ENCODE data around the gene BEX5. TPM values are rescaled to one million over a fixed set of nuclear protein-coding genes. Genes with fewer than 3 reads are reported as not detected.
"Not testable (repeated sequence)": the region's sequence is repeated elsewhere in the genome, so short reads cannot be mapped to it uniquely, and the experiment has no call there.

Gene BEX5
- total RNA-seq, 2 experiments from 2014 or later = 1.5 to 2.2 TPM

DNA sequence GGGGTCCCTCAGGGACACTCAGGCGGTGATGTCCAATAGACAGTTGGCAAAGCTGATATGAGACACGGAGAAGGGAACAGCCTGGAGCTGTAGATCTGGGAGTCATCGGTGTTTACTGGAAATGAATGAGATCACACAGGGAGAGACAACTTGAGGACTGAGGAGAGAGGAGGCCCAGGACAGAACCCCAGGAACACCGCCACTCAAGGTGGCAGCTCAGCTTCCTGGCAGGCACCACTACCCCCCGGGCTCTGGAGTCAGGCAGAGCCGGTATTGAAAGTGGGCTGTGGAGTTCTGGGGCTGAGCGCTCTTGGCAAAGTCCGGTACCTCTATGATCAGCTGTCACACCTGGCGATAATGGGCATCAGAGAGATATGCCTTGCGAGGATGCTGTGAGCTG is 30.8 kb downstream of the BEX5 start:
- POLR2A ChIA-PET; H3K27ac Mint-ChIP-seq; H3K36me3 Mint-ChIP-seq (ENCODE audit: low read depth); H3K4me1 Mint-ChIP-seq; CTCF ChIA-PET; DNase-seq; H3K9me3 Mint-ChIP-seq: not testable (repeated sequence)
- Mint-ChIP-seq H3K27me3 (peaks cover 38% of the 10 kb centered on the region), H3K4me3 (peak overlapping the region; percentile 45)

DNA sequence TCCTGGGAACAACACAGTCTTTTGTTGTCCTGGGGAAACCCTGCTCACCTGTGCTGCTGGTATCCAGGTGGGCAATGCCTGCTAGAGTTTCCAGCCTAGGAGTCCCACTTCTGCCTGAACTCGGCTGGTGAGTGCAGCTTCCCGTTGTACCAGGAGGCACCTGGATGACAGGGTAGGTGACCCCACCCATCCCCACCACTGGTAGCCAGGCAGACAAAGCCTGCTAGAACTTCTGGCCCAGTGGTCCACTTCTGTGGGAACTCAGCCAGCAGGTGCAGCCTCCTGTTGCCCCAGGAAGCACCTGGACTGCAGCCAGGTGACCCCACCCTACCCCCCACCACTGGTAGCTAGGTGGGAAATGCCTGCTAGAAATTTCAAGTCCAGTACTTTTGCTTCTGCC is 40.0 kb downstream of the BEX5 start:
- Mint-ChIP-seq H3K27me3 (peaks cover 4% of the 10 kb centered on the region), H3K27ac (no peak overlapping the region), H3K36me3 (ENCODE audit: low read depth) (no peaks in the 10 kb centered on the region), H3K4me1 (no peaks in the 10 kb centered on the region), H3K9me3 (no peaks in the 10 kb centered on the region), H3K4me3 (no peak overlapping the region)
- no peak for DNase-seq
- ChIA-PET CTCF (no interaction called here), POLR2A (no interaction called here)

DNA sequence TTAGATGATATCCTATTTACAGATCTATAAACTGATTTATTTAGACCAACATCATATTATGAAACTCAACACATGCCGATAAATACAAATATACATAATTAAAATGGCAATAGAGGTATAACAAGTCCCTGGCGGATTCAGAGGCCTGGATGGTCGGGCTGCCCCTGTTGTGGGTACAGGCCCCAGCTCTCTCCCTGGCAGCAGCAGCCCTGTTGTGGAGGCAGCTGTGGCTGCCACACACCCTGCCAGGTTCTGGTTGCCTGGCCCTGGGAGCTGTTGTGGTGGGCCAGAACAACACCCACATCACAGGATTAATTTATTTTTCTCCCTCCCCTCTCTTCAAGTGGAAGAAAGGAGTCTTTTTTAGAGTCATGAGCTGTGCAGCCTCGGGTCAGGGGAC is 42.4 kb downstream of the BEX5 start:
- no peak overlapping the region for H3K4me3 Mint-ChIP-seq
- POLR2A ChIA-PET = no interaction called here
- H3K9me3 Mint-ChIP-seq = no peaks in the 10 kb centered on the region
- H3K4me1 Mint-ChIP-seq = no peaks in the 10 kb centered on the region
- CTCF ChIA-PET = no interaction called here
- DNase-seq = no peak
- no peaks in the 10 kb centered on the region for H3K36me3 Mint-ChIP-seq (ENCODE audit: low read depth)
- no peak overlapping the region for H3K27ac Mint-ChIP-seq
- H3K27me3 Mint-ChIP-seq = peaks cover 1% of the 10 kb centered on the region

Other genes starting within 250 kb of the BEX5 start
- gene ZMAT1, start 223.9 kb downstream of the BEX5 start, total RNA-seq = 1 to 10 TPM; 5.8 to 6.5 TPM
- gene TCEAL2, start 30.3 kb downstream of the BEX5 start, total RNA-seq = not detected
- not detected for gene TCEAL6, start 13.5 kb downstream of the BEX5 start, total RNA-seq
- not detected for gene TCP11X1, start 59.3 kb upstream of the BEX5 start, total RNA-seq
- gene NXF2, start 91.2 kb upstream of the BEX5 start, total RNA-seq = not detected